GM04504 (cell line): ENCODE results near the gene ANO9.
"Not testable (repeated sequence)": the region's sequence is repeated elsewhere in the genome, so short reads cannot be mapped to it uniquely, and the experiment has no call there.

Experiments used
- DNase-seq: peaks from one replicate; pipeline ENCODE4 v3.0.0-alpha.2; 2012; ENCODE audit warnings: low read depth

The ANO9 gene

GRCh38 chr11:471468-472145 lies 29.8 kb upstream of the ANO9 start:
- DNase-seq: no peak

- DNase-seq: peak; percentile 65
These were observed 28.1 kb upstream of the ANO9 start for GRCh38 chr11:469684-470560.

GRCh38 chr11:469026-469683 lies 27.3 kb upstream of the ANO9 start:
- DNase-seq: not testable (repeated sequence)

- DNase-seq: no peak
These were observed 26.7 kb upstream of the ANO9 start for GRCh38 chr11:468493-468892.

- DNase-seq: no peak
These were observed 26.2 kb upstream of the ANO9 start for GRCh38 chr11:468036-468435.

GRCh38 chr11:465896-466530 lies 24.2 kb upstream of the ANO9 start:
- no peak for DNase-seq

- no peak for DNase-seq
These were observed 22.5 kb upstream of the ANO9 start for GRCh38 chr11:464316-464715.

- DNase-seq: no peak
These were observed 20.5 kb upstream of the ANO9 start for GRCh38 chr11:462107-462890.

GRCh38 chr11:461626-462025 lies 19.8 kb upstream of the ANO9 start:
- DNase-seq: no peak

GRCh38 chr11:460331-461199 lies 18.8 kb upstream of the ANO9 start:
- DNase-seq: no peak

GRCh38 chr11:459511-460220 lies 17.9 kb upstream of the ANO9 start:
- DNase-seq: no peak

GRCh38 chr11:457111-457760 lies 15.4 kb upstream of the ANO9 start:
- DNase-seq: no peak

- DNase-seq: no peak
These were observed 14.7 kb upstream of the ANO9 start for GRCh38 chr11:456533-456932.

GRCh38 chr11:455566-456147 lies 13.8 kb upstream of the ANO9 start:
- DNase-seq: no peak

- no peak for DNase-seq
These were observed 13.2 kb upstream of the ANO9 start for GRCh38 chr11:454801-455565.

- DNase-seq: no peak
These were observed 12.2 kb upstream of the ANO9 start for GRCh38 chr11:454043-454442.

GRCh38 chr11:453564-453963 lies 11.8 kb upstream of the ANO9 start:
- no peak for DNase-seq

- DNase-seq: no peak
These were observed 11.2 kb upstream of the ANO9 start for GRCh38 chr11:452916-453527.
